ENCODE results near the gene PTGES.

DNA sequence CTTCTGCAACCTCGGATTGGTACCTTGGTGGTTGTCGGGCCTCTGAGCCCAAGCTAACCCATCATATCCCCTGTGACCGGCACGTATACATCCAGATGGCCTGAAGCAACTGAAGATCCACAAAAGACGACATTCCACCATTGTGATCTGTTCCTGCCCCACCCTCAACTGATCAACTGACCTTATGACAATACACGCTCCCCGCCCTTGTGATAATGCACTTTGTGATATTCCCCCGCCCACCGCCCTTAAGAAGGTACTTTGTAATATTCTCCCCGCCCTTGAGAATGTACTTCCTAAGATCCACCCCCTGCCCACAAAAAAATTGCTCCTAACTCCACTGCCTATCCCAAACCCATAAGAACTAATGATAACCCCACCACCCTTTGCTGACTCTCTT lies 33.6 kb upstream of the PTGES start:
- no peak for TF ChIP-seq HDGF (IDR thresholded peaks at IDR 0.05)
- no peak for TF ChIP-seq MYC (IDR thresholded peaks at IDR 0.05; ENCODE audit: insufficient read depth, insufficient read length, insufficient replicate concordance, low read length, severe bottlenecking)
- no peak for TF ChIP-seq TARDBP (IDR thresholded peaks at IDR 0.05; ENCODE audit: borderline replicate concordance)
- TF ChIP-seq, protein P1, sequence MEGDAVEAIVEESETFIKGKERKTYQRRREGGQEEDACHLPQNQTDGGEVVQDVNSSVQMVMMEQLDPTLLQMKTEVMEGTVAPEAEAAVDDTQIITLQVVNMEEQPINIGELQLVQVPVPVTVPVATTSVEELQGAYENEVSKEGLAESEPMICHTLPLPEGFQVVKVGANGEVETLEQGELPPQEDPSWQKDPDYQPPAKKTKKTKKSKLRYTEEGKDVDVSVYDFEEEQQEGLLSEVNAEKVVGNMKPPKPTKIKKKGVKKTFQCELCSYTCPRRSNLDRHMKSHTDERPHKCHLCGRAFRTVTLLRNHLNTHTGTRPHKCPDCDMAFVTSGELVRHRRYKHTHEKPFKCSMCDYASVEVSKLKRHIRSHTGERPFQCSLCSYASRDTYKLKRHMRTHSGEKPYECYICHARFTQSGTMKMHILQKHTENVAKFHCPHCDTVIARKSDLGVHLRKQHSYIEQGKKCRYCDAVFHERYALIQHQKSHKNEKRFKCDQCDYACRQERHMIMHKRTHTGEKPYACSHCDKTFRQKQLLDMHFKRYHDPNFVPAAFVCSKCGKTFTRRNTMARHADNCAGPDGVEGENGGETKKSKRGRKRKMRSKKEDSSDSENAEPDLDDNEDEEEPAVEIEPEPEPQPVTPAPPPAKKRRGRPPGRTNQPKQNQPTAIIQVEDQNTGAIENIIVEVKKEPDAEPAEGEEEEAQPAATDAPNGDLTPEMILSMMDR (IDR thresholded peaks at IDR 0.05 in 2 of 3, conservative IDR thresholded peaks at IDR 0.05 in 1 of 3; ENCODE audit: control insufficient read depth in 2 of 3, extremely low read depth in 1 of 3, insufficient read depth in 1 of 3, low read depth in 3 of 3, low read length in 3 of 3) = no peak
- no peak for TF ChIP-seq EP300 (IDR thresholded peaks at IDR 0.05; ENCODE audit: borderline replicate concordance in 1 of 2, control insufficient read depth in 1 of 2, low read depth in 2 of 2, low read length in 2 of 2)
- TF ChIP-seq EZH2 (IDR thresholded peaks at IDR 0.05; ENCODE audit: borderline replicate concordance, control insufficient read depth, low read depth, low read length) = no peak
- no peak for TF ChIP-seq NR2F1 (conservative IDR thresholded peaks at IDR 0.05)
- no peak for TF ChIP-seq HDAC6 (IDR thresholded peaks at IDR 0.05; ENCODE audit: unreplicated experiment)
- no peak for TF ChIP-seq EGR1 (IDR thresholded peaks at IDR 0.05; ENCODE audit: borderline replicate concordance in 1 of 2, low read depth in 2 of 2, low read length in 2 of 2)
- TF ChIP-seq BACH1 (IDR thresholded peaks at IDR 0.05; ENCODE audit: borderline replicate concordance) = no peak
- TF ChIP-seq ZNF274 (IDR thresholded peaks at IDR 0.05; ENCODE audit: insufficient read depth, insufficient read length) = no peak
- TF ChIP-seq, protein P2, sequence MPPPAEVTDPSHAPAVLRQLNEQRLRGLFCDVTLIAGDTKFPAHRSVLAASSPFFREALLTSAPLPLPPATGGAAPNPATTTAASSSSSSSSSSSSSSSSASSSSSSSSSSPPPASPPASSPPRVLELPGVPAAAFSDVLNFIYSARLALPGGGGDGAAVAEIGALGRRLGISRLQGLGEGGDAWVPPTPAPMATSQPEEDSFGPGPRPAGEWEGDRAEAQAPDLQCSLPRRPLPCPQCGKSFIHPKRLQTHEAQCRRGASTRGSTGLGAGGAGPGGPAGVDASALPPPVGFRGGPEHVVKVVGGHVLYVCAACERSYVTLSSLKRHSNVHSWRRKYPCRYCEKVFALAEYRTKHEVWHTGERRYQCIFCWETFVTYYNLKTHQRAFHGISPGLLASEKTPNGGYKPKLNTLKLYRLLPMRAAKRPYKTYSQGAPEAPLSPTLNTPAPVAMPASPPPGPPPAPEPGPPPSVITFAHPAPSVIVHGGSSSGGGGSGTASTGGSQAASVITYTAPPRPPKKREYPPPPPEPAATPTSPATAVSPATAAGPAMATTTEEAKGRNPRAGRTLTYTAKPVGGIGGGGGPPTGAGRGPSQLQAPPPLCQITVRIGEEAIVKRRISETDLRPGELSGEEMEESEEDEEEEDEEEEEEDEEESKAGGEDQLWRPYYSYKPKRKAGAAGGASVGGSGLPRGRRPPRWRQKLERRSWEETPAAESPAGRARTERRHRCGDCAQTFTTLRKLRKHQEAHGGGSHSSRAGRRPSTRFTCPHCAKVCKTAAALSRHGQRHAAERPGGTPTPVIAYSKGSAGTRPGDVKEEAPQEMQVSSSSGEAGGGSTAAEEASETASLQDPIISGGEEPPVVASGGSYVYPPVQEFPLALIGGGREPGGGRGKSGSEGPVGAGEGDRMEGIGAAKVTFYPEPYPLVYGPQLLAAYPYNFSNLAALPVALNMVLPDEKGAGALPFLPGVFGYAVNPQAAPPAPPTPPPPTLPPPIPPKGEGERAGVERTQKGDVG (CRISPR knock-in tag; IDR thresholded peaks at IDR 0.05) = no peak

All from GM12878 (cell line).